Measurements from ENCODE around the gene HACD1.
A peak's percentile ranks its signal among the peaks of the same experiment; 100 is the strongest.
"Not testable (repeated sequence)": the region's sequence is repeated elsewhere in the genome, so short reads cannot be mapped to it uniquely, and the experiment has no call there.

The HACD1 gene

DNA sequence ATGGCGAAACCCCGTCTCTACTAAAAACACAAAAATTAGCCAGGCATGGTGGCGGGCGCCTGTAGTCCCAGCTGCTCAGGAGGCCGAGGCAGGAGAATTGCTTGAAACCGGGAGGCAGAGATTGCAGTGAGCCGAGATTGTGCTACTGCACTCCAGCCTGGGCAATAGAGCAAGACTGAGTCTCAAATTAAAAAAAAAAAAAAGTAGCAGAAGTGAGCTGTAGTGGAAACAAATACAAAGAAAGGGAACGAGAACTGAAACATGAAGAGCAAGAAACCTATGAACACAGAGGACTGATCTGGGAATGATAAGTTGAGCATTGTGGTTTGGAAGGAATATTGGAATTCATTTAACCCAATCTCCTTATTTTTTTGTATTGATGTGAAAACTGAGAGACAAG, 15.4 kb upstream of the HACD1 start:
- not testable (repeated sequence) for H3K27me3 ChIP-seq (ENCODE audit: control insufficient read depth, insufficient read depth, low read length); H3K4me3 ChIP-seq (ENCODE audit: low read length); H3K4me1 ChIP-seq (ENCODE audit: control insufficient read depth, insufficient read depth, low read length); H3K36me3 ChIP-seq (ENCODE audit: control insufficient read depth, insufficient read depth, low read length); H3K9ac ChIP-seq (ENCODE audit: low read length); H3K27ac ChIP-seq (ENCODE audit: low read depth, low read length)

DNA sequence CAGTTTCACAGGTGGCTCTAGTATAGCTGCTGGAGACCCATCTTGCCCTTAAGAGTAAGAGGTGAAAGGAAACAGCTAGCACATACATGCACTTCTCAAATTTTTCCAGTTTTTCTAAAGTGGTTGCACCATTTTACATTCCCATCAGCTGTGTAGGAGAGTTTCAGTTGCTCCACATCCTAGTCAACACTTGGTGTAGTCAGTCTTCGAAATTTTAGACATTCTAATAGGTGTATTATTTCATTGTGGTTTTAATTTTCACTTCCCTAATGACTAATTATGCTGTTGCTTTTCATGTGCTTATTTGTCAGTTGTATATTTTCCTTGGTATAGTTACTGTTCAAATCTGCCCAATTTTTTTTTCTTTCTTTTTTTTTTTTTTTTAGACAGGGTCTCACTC, 9.5 kb upstream of the HACD1 start:
- Histone ChIP-seq H3K9ac (ENCODE audit: low read length) (no peak overlapping the region), H3K36me3 (ENCODE audit: control insufficient read depth, insufficient read depth, low read length) (no peaks in the 10 kb centered on the region), H3K4me1 (ENCODE audit: control insufficient read depth, insufficient read depth, low read length) (no peaks in the 10 kb centered on the region), H3K4me3 (ENCODE audit: low read length) (no peak overlapping the region), H3K27me3 (ENCODE audit: control insufficient read depth, insufficient read depth, low read length) (no peaks in the 10 kb centered on the region), H3K27ac (ENCODE audit: low read depth, low read length) (no peak overlapping the region)

DNA sequence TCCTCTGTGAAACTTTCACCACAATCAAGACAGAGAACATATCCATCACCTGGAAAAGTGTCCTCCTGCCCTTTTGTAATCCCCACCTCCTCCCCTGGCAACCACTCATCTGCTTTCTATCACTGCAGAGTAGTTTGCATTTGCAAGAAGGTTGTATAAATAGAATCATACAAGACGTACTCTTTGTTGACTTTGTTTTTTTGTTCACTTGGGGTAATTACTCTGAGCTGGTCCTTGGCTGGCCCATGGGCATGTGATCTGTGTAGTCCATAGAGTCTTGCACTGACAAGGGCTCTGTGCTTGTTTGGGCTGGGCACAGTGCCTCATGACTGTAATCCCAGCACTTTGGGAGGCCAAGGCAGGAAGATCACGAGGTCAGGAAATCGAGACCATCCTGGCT, 7.8 kb upstream of the HACD1 start:
- Histone ChIP-seq H3K4me3 (ENCODE audit: low read length) (no peak overlapping the region), H3K27ac (ENCODE audit: low read depth, low read length) (no peak overlapping the region), H3K4me1 (ENCODE audit: control insufficient read depth, insufficient read depth, low read length) (no peaks in the 10 kb centered on the region), H3K36me3 (ENCODE audit: control insufficient read depth, insufficient read depth, low read length) (no peaks in the 10 kb centered on the region), H3K27me3 (ENCODE audit: control insufficient read depth, insufficient read depth, low read length) (no peaks in the 10 kb centered on the region), H3K9ac (ENCODE audit: low read length) (no peak overlapping the region)

DNA sequence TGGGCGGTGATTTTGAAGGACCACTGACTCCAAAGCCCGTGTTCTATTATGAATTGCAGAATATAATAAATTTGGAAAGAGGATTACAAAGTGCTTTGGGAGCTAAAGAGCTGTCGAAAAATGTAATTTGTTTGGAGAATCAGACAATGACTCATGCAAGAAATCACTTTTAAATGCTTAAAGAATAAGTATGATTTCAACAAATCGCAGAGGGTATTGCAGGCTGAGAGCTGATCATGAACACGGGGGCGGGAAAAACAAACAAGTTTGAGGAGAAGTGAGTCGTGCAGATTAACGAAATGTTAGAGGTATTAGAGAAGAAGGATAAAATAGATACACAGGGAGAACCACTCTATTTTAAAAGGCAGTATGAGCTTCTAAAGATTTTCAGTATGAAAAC, 4.9 kb upstream of the HACD1 start:
- H3K27me3 ChIP-seq (ENCODE audit: control insufficient read depth, insufficient read depth, low read length): no peaks in the 10 kb centered on the region
- H3K36me3 ChIP-seq (ENCODE audit: control insufficient read depth, insufficient read depth, low read length): no peaks in the 10 kb centered on the region
- H3K4me3 ChIP-seq (ENCODE audit: low read length): no peak overlapping the region
- no peak overlapping the region for H3K9ac ChIP-seq (ENCODE audit: low read length)
- no peak overlapping the region for H3K27ac ChIP-seq (ENCODE audit: low read depth, low read length)
- H3K4me1 ChIP-seq (ENCODE audit: control insufficient read depth, insufficient read depth, low read length): no peaks in the 10 kb centered on the region

DNA sequence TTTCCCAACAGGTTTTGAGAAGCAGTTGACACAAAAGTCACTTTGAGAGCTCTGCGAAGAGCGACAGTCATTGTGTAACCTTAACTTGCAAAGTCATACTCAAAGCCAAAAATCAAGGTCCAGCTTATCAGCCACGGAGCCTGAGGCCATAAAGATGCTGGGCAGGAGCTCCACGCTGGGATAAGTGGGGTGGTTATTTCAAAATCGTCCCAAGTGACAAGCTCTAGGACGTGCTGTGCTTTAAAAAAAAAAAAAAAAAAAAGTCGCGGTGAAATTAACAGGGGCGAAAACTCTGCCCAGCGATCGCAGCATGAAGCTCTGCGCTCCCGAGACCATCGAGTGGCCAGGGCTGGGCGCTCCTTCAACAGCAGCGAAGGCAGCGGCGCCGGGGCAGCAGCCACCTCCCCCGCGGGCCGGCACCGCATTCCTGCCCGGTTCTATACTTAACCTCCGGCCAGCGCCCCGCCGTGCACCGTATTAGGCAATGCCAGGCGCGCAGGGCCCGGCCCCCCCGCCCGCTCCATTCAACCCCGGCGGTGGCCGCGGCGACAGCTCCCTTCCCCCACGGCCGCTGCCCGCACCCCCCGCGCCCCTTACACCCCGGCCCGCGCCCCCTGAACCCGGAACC, 657 bp downstream of the HACD1 start:
- peak overlapping the region; percentile 19 for H3K9ac ChIP-seq (ENCODE audit: low read length)
- no peaks in the 10 kb centered on the region for H3K27me3 ChIP-seq (ENCODE audit: control insufficient read depth, insufficient read depth, low read length)

DNA sequence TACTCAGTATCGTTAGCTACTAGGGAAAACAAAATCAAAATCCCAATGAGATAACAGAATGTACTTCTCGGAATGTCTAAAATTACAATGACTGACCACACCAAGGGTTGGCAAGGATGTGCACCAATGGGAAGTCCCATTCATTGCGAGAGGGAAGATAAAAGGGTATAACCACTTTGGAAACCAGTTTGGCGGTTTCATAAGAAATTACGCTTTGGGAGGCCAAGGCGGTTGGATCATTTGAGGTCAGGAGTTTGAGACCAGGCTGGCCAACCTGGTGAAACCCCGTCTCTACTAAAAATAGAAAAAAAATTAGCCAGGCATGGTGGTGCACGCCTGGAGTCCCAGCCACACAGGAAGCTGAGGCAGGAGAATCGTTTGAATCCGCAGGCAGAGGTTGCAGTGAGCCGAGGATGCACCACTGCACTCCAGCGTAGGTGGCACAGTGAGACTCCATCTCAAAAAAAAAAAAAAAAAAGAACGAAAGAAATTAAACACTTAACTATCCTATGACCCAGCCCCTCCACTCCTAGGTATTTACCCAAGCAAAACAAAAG, 7.6 kb downstream of the HACD1 start:
- Histone ChIP-seq H3K9ac (ENCODE audit: low read length) (no peak overlapping the region), H3K4me1 (ENCODE audit: control insufficient read depth, insufficient read depth, low read length) (no peaks in the 10 kb centered on the region), H3K27me3 (ENCODE audit: control insufficient read depth, insufficient read depth, low read length) (no peaks in the 10 kb centered on the region), H3K4me3 (ENCODE audit: low read length) (no peak overlapping the region), H3K36me3 (ENCODE audit: control insufficient read depth, insufficient read depth, low read length) (no peaks in the 10 kb centered on the region), H3K27ac (ENCODE audit: low read depth, low read length) (no peak overlapping the region)

More for the DNA sequence above, 657 bp downstream of the HACD1 start:
- no peaks in the 10 kb centered on the region for H3K4me1 ChIP-seq (ENCODE audit: control insufficient read depth, insufficient read depth, low read length)
- peak overlapping the region; percentile 69 for H3K4me3 ChIP-seq (ENCODE audit: low read length)
- peak overlapping the region; percentile 94 for H3K27ac ChIP-seq (ENCODE audit: low read depth, low read length)
- no peaks in the 10 kb centered on the region for H3K36me3 ChIP-seq (ENCODE audit: control insufficient read depth, insufficient read depth, low read length)

DNA sequence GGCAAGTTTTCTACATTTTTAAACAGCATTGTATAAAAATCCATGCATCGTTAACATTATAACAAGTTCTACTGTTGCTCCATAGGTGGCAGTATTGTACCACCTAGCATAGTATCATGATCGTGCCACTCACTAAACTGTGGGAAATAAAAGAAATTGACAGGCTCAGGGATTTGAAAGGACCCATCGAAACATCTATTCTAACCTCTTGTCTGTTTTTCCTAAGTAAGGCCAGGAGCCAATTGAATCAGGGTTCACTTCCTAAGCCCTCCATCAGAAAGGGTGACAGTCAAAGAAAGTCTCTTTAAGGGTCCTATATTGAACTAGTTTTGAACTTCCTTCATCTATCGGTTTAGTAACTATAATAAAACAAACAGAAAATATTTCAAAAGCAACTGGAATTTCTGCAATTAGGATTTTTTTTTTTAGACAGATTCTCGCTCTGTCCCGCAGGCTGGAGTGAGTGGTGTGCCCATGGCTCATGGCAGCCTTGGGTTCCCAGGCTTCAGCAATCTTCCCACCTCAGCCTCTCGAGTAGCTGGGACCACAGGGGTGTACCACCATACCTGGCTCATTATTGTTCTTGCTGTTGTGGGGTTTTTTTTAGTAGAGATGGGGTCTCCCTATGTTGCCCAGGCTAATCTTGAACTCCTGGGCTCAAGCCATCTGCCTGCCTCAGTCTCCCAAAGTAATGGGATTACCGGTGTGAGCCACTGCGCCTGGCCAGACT, 9.4 kb downstream of the HACD1 start:
- H3K4me3 ChIP-seq (ENCODE audit: low read length): no peak overlapping the region
- H3K36me3 ChIP-seq (ENCODE audit: control insufficient read depth, insufficient read depth, low read length): no peaks in the 10 kb centered on the region
- H3K27ac ChIP-seq (ENCODE audit: low read depth, low read length): no peak overlapping the region
- no peaks in the 10 kb centered on the region for H3K27me3 ChIP-seq (ENCODE audit: control insufficient read depth, insufficient read depth, low read length)
- no peak overlapping the region for H3K9ac ChIP-seq (ENCODE audit: low read length)
- no peaks in the 10 kb centered on the region for H3K4me1 ChIP-seq (ENCODE audit: control insufficient read depth, insufficient read depth, low read length)

DNA sequence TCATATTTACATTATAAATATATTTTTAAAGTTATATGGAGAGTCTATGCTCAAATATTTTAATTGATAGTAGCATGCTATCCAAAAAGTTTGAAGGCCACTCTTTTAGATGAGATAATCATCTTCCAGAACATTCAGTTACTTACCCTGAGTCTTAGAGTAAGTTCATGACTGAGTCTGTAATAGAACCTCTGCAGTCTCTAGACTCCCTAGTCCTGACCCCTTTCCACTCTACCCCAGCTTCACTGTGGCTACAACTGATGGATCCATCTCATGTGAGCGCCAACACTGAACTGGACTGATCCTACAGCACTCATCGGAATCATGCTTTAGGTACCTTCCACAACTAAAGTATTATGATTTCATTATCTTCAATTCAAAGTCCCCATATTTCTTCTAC, 10.1 kb downstream of the HACD1 start:
- no peak overlapping the region for H3K9ac ChIP-seq (ENCODE audit: low read length)

DNA sequence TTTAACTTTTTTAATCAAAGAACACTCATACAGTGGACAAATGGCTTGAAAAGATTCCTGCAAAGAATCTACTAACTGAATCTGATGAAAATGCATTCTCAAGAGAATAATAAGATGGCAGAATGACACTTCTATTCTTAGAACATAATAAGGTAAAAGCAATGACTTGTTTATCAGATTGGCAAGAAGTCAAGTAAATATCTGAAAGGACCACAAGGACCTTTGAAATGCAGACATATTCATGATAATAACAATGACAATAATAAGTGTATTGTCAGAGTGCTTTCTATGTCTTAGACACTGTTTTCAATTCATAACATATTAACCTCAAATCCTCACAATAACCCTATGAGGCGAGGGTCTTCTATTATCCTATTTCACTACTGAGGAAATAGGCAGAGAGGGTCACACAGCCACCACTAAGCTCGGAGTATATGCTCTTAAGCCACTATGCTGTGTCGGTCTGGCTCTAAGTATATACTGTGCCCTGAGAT, 10.6 kb downstream of the HACD1 start:
- Histone ChIP-seq H3K4me3 (ENCODE audit: low read length) (no peak overlapping the region), H3K36me3 (ENCODE audit: control insufficient read depth, insufficient read depth, low read length) (no peaks in the 10 kb centered on the region), H3K27ac (ENCODE audit: low read depth, low read length) (no peak overlapping the region), H3K27me3 (ENCODE audit: control insufficient read depth, insufficient read depth, low read length) (no peaks in the 10 kb centered on the region), H3K9ac (ENCODE audit: low read length) (no peak overlapping the region), H3K4me1 (ENCODE audit: control insufficient read depth, insufficient read depth, low read length) (no peaks in the 10 kb centered on the region)

More for the DNA sequence above, 10.1 kb downstream of the HACD1 start:
- no peak overlapping the region for H3K27ac ChIP-seq (ENCODE audit: low read depth, low read length)
- H3K27me3 ChIP-seq (ENCODE audit: control insufficient read depth, insufficient read depth, low read length): no peaks in the 10 kb centered on the region
- no peaks in the 10 kb centered on the region for H3K36me3 ChIP-seq (ENCODE audit: control insufficient read depth, insufficient read depth, low read length)
- H3K4me3 ChIP-seq (ENCODE audit: low read length): no peak overlapping the region
- H3K4me1 ChIP-seq (ENCODE audit: control insufficient read depth, insufficient read depth, low read length): no peaks in the 10 kb centered on the region

DNA sequence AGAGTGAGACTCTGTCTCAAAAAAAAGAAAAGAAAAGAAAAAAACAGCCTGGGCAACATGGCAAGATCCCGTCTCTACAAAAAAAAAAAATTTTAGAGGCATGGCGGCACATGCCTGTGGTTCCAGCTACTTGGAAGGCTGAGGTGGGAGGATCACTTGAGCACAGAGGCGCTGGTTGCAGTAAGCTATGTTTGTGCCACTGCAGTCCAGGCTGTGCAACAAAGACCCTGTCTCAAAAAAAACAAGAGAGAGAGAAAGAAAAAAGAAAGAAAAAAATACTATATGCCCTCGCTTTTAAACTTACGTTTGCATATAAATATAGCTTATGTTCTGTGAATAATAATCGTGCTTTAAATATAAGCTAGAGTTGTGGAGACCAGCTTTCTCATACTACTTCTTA, 11.2 kb downstream of the HACD1 start:
- no peak overlapping the region for H3K9ac ChIP-seq (ENCODE audit: low read length)
- H3K36me3 ChIP-seq (ENCODE audit: control insufficient read depth, insufficient read depth, low read length): no peaks in the 10 kb centered on the region
- no peaks in the 10 kb centered on the region for H3K27me3 ChIP-seq (ENCODE audit: control insufficient read depth, insufficient read depth, low read length)
- H3K4me1 ChIP-seq (ENCODE audit: control insufficient read depth, insufficient read depth, low read length): no peaks in the 10 kb centered on the region
- no peak overlapping the region for H3K27ac ChIP-seq (ENCODE audit: low read depth, low read length)
- H3K4me3 ChIP-seq (ENCODE audit: low read length): no peak overlapping the region

DNA sequence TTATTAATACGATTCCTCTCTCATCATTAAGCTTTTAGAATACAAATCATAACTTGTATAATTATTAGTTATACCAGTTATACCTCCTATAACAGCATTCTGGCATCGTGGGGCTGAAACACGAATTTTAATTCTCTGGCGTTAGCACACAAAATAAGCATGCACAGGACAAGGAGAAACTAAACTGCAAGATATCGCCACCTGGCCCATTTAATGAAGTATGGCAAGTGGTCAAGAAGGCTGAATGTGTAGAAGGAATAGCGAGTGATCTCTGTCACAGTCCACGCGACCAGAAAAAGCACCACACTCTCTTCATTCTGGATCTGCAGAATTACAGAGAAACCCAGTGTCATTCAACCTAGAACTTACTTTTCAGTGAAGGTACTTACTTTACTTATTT, 18.1 kb downstream of the HACD1 start:
- Histone ChIP-seq H3K27me3 (ENCODE audit: control insufficient read depth, insufficient read depth, low read length) (no peaks in the 10 kb centered on the region), H3K27ac (ENCODE audit: low read depth, low read length) (no peak overlapping the region), H3K4me1 (ENCODE audit: control insufficient read depth, insufficient read depth, low read length) (no peaks in the 10 kb centered on the region), H3K36me3 (ENCODE audit: control insufficient read depth, insufficient read depth, low read length) (no peaks in the 10 kb centered on the region), H3K9ac (ENCODE audit: low read length) (no peak overlapping the region), H3K4me3 (ENCODE audit: low read length) (no peak overlapping the region)

DNA sequence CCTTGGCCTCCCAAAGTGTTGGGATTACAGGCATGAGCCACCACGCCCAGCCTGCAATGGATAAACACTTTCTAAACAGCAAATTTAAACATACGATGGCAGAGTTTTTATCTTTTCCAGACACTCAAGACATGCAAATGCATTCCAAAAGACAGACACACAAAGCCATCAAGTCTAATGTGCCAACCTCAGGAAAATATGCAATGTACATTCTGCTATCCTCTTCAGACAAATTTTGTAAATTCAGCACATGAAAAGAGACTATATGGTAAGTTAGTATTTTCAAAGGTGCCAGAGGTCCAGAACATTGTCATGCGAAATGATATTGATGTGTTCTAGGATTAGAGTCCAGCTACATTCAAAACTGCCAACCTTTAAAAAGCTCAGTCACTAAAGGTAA, 19.8 kb downstream of the HACD1 start:
- Histone ChIP-seq H3K27me3 (ENCODE audit: control insufficient read depth, insufficient read depth, low read length) (no peaks in the 10 kb centered on the region), H3K27ac (ENCODE audit: low read depth, low read length) (no peak overlapping the region), H3K36me3 (ENCODE audit: control insufficient read depth, insufficient read depth, low read length) (no peaks in the 10 kb centered on the region), H3K9ac (ENCODE audit: low read length) (no peak overlapping the region), H3K4me1 (ENCODE audit: control insufficient read depth, insufficient read depth, low read length) (no peaks in the 10 kb centered on the region), H3K4me3 (ENCODE audit: low read length) (no peak overlapping the region)

All from rectal smooth muscle tissue (tissue), 1 donor.